Measurements from ENCODE around the gene VTI1A.
"Not testable (repeated sequence)": the region's sequence is repeated elsewhere in the genome, so short reads cannot be mapped to it uniquely, and the experiment has no call there.

Gene VTI1A

DNA sequence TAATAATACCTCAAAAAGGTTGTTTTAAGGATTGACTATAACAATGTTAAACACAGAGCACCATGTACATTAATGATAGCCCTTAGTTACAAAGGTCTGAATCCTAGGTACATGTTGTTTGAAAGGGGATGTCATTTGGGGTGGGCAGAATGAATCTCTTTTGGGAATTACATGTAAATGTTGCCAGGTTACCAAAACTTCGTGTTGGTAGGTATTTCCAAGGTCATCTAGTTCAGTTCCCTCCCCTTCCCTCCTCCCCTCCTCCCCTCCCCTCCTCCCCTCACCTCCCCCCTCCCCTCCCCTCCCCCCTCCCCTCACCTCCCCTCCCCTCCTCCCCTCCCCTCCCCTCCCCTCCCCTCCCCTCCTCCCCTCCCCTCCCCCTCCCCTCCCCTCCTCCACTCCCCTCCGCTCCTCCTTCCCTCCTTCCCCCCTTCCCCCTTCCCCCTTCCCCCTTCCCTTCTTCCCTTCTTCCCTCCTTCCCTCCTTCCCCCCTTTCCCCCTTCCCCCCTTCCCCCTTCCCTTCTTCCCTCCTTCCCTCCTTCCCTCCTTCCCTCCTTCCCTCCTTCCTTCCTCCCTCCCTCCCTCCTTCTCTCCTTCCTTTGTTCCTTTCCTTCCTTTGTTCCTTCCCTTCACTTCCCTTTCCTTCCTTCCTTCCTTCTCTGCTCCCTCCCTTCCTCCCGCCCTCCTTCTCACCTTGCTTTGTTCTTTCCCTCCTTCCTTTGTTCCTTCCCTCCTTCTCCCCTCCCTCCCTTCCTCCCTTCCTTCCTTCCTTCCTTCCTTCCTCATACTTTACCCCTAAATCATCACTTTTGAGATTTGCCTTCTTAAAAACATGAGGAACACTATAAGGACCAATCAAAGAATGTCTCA, 8.1 kb downstream of the VTI1A start:
- DNase-seq: no peak

DNA sequence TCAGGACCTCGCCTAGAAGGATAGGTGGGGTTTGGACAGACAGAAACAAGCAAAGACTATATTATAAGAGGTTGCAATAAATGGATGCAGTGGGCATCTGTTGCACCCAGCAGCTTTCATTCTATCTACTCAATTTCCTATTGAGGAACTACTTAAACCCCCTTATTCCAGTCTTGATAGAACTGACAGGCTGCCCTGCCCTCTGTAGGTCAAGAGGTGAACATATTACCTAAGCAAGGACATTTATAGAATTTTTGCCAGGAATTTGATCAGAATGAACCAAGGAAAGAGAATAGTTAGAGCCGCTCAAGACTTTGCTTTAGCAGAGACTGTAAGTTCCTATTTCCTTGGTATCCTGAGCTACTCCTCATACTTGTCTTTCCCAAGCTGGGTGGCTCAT, 9.5 kb downstream of the VTI1A start:
- DNase-seq: no peak

DNA sequence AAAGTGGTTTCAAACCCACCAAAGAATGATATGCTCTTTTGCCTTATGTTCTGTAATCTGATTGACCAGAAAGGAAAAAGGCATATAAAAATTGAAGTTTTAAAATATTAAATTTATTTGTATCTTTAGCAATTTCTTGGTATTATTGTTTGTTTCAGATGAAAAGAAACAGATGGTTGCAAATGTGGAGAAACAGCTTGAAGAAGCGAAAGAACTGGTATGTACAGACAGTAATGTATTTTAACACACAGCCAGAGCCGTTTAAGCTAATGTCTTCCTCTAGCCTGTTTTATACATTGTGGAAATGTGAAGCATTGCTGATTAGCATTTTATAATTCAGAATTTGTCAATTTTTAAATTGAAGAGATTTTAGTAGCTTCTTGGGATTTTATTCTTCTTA, 13.4 kb downstream of the VTI1A start:
- no peak for DNase-seq

DNA sequence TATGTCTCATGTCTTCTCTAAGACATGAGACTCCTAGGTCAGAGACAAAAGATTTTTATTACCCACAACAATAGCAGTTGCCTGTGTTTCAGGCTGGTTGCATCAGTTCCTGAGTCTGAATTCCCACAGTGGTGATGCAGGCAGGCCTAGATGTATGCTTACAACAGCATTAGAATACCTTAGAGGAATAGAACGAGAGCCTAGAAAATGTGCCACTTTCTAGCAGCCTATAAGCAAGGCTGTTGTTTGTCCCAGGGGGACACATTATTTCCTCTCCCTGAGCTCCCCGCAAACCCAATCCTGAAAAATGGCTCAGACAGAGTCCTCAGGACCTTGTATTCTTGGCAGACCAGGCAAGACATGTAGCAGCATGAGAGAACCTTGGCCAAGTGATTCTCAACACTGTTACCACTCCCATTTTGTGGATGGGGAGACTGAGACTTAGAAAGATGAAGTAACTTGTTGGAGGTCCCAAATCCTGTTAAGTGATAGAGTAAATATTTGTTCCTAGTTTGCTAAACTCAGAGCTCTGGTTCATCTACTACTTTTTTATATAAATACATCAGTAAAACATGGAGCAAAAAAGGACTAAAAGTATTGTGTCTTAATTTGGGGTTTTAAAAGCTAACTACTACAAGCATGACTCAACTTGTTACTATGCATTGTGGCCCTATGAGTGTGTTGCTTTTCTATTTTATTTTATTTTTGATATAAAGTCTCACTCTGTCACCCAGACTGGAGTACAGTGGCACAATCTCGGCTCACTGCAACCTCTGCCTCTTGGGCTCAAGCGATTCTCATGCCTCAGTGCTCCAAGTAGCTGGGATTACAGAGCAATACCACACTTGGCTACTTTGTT, 14.2 kb downstream of the VTI1A start:
- DNase-seq: no peak

DNA sequence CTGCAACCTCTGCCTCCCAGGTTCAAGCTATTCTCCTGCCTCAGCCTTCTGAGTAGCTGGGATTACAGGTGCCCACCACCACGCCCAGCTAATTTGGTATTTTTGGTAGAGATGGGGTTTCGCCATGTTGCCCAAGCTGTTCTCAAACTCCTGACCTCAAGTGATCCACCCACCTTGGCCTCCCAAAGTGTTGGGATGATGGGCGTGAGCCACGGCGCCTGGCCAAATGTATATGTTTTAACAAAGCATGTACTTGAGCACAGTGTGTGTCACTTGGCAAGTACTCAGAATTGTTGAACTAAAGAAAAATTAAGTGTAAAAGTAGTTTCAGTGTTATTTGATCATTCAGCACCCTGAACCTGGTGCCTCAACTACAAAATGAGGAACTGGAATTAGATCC, 17.1 kb downstream of the VTI1A start:
- not testable (repeated sequence) for DNase-seq

DNA sequence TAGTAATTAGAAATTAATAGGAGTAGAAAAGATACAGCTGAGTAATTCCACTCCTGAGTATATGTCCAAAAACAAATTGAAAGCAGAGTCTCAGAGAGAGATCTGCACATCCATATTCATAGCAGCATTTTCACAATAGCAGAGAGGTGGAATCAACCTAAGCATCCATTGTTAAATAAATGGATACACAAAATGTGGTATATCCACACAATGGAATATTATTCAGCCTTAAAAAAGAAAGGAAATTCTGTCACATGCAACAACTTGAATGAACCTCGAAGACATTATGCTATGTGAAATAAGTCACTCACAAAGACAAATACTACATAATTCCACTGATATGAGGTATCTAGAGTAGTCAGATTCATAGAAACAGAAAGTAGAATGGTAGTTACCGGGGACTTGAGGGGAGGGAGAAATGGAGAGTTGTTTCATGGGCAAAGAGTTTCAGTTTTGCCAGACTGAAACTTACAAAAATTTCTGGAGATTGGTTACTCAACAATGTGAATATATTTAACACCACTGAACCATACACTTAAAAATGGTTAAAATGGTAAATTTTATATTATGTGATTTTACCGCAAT, 18.4 kb downstream of the VTI1A start:
- DNase-seq: no peak

DNA sequence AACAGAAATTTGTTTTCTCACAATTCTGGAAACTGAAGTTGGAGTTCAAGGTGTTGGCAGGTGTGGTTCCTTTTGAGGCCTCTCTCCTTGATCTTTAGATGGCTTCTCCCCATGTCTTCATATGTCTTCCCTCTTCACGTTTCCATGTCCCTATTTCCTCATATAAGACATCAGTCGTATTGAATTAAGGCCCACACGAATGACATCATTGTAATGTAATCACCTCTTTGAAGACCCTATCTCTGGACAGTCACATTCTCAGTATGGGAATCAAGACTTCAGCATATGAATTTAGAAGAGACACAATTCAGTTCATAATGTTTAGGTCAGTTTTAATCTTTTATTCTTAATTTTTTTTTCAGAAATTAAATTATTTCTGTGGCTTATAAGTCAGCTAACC, 19.8 kb downstream of the VTI1A start:
- no peak for DNase-seq

DNA sequence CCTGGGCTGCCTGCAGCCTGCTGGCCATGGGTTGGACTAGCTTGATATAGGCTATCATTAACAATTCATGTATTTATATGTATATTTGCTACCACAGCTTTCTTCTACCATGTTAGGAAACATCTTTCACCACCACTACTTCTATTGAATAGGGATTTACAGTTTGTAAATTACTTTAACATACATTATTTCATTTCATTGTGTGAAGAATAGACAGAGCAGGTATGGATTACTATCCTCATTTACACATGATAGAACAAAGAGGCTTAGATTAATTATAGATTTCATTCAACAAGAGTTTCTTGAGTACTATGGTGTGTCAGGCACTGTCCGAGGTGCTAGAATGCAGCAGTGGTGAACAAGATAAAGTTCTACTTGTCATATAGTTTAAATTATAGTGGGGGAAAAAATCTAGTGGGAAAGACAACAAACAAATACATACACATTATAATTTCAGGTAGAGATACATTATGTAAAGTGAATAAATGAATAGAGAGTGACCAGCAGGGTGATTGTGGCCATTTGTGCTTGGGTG, 20.6 kb downstream of the VTI1A start:
- no peak for DNase-seq

DNA sequence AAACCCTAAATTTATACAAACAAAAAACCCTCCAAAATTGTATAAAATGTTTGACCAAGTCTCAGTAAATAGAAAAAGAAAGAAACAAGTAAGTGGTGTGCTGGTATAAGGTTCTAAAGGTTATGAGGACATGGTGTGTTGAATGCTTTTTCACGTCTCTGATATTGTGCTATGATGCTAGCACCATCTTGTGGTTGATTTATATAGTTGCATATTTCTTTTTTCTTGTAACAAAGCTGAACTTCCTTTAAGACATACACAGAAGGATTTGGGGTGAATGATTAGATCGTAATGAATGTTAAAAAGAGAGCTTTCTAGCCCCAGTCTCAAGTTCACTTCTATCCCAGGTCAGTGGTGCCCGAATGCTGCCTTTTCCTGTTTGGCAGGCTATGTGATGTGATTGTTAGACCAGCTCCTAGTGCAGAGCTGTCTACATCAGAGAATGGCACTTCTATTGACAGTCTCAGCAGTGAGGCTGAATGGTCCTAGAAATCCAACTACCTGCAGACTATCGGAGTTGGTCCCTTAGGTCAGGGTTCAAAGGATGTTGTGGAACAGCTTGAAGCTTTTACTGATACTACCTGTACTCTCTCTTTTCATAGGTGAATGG, 25.0 kb downstream of the VTI1A start:
- DNase-seq: no peak

DNA sequence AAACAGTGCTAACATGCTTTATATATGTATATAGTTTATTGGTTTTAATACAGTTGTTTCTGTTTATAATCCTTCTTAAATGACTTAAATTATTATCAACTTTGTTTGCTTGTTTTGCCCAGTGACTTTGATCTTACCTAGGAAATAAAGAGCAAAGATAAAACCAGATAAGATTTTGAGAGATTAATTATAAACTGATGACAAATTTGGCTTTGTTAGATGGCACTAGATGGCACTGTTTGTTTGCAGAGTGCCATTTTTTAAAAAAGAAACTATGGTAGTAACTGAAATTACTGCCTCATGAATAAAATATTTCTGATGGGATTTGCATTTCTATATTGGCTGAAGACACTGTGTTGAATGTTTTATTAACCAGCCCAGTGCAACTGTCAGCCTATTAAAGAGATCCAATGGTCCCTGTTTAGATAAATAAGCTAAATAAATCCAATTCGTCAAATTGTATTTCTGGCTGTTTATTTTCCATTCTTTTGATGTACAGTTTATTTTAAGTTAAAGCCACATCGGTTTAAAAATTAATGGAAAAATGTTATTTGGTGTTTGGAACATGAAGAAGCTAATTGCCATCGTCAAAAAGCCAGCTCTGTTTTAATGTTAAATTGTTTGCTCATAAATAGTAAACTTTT, 28.7 kb downstream of the VTI1A start:
- no peak for DNase-seq

DNA sequence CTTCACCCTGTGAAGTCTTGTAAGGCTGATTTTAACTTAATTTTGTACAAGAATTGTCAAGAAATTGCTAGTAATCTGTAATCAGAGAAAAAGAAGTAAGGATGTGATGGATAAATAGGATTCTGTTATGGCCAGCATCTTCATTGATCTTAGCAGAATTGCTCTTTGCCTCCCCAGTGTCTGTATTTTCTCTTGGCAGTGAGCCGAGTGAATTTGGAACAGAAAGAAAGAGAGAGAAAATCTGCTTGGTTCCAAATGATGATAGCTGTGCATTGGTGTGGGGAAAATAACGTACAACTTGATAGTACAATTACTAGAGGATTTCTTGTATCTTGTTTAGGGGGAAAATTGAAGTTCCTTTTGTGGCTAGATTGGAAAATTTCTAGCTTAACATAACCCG, 34.6 kb downstream of the VTI1A start:
- DNase-seq: no peak

DNA sequence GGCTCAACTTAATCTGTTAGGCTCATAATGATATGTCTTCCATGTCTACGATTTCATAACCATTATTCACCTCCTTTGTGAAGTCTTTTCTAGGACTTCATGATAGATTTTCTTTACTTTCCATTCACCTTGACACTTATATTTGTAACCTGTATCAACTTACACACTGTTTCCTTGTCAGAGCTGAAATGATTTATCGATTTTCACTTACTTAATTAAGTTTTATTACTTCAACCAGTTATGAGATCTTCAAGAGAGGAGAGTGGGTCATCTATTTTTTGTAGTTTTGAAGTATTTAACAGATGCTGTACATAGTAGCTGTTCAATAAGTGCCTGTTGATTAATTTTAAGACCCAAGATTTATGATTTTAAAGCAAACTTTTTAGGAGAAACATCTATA, 37.4 kb downstream of the VTI1A start:
- DNase-seq: no peak

DNA sequence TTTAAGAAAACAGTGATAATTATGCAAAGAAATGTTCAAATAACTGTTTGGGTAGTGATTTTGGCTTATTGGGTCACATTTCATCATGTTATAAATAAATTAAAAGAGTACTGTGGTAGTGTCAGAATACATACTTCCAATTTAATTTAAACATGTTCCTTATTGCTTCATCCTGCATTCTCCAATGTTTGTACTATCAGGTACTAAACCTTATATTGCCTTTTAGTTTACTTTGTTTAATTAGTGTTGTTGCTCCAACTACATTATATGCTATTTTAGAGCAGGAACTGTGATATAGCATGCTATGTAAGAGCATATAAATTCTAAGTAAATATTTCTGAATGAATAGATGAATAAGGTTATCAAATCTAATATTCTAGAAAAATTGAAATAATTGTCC, 40.9 kb downstream of the VTI1A start:
- no peak for DNase-seq

DNA sequence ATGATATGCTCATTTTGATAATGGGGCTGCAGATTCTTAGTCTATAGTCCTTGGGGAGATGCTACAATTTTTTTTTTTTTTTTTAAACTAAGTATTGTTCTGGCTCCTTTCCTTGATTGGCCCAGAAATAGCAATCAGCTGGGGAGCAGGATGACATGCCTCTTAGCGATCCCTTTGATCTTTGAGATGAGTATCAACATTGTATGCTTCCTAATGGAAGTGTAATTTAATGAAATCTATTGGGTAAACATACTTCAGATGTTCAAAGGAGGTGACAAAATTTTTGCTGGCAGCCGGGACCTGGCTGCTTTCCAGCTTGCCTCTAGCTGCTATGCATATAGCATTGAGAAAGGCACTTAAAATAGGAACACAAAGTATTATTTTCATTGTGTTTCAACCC, 43.5 kb downstream of the VTI1A start:
- DNase-seq: no peak

DNA sequence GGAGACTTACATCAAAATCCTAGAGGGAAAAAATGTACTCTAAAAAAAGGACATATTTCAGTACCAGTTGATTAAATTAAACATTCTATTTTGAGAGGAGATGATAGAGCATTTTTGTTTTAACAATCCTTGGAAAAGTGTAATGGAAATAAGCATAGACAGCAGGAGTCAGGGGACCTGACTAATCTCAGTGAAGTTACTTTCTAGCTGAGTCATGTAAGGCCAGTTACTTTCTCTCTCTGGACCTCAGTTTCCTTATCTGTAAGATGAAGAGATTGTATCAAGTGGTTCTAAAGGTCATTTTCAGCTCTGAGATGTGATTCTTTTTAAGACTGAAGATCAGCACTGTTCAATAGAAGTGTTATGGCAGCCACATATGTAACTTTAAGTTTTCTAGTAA, 44.1 kb downstream of the VTI1A start:
- DNase-seq: no peak

DNA sequence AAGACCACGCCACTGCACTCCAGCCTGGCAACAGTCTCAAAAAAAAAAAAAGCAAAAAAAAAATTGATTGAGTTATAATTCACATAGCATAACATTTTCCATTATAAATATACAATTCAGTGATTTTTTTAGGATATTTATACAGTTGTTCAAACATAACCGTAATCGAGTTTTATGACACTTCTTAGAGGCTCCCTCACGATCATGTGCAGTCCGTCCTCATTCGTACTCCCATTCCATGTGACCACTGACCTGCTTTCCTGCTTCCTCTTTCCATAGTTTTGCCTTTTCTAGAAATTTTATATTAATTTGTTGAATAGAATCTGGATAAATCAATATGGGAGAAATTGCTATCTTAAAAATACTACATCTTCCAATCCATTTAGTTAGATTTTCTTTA, 45.7 kb downstream of the VTI1A start:
- no peak for DNase-seq

DNA sequence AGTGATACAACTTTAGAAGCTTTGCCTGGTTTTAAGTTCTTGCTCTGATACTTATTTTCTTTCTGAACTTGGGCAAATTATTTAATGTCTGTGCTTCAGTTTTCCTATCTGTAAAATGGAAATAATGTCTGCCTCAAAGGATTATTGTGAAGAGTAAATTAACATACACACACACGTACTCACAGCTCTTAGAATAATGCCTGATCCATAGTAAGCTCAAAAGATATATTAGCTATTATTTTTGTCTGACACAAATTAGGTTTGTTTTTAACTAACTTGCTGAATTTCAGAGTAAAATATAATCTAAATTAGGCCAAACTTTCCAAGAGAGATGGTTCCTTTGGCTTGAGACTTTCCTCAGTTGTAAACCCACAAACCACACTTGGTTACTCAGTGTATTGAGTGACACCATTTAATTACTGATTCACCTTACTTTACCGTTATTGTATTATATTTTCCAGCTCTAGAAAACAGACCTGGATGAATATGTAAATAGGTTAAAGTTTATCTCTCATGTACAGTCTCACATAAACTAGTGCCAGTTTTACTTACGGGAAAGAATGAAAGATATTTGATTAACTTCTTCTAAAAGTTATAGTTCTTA, 50.4 kb downstream of the VTI1A start:
- no peak for DNase-seq

DNA sequence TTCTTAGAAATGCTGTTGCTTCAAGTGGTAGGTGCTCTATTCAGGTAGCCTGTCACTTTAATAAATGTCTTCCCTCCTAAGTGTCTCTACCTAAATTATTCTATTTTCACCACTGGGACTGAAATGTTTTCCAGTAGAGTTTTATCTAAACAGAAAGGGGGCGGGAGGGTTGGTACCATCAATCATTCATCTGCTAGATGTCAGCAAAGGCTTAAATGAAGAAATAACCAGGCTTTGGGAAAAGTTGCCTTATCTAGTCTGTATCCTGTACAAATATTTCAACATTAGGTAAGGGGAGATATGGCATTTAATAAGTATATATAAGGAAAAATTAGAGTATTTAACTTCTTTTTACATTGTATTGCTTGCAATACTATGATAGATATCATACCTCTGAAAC, 51.8 kb downstream of the VTI1A start:
- no peak for DNase-seq

DNA sequence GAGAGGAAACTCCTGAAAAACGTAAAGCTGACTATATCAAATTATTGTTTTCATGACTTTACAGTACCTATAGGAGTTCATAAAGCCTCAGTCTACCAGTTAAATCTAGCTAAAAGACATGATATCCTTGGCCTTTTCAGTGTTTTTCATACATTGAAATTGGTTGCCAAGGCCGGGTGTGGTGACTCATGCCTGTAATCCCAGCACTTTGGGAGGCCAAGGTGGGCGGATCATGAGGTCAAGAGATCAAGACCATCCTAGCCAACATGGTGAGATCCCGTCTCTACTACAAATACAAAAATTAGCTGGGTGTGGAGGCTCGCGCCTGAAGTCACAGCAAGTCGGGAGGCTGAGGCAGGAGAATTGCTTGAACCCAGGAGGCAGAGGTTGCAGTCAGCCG, 53.0 kb downstream of the VTI1A start:
- DNase-seq: not testable (repeated sequence)

DNA sequence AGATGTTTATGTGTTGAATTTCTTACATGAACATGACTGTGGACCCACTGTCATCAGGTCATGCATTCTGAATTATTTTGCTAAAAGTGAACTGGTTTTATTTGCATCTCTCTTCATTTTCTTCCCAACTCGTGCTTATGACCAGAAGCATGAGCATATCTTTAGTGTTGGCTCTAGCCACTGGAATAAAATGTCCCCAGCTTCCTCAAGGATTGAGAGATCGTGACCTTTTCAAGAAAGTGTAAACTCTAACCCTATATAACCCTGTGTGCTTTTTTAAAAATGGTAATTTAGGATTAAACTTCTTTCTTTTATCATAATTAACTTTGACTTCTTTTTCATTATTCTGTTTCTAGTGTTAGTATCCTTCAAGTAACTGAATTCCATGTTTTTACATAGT, 55.5 kb downstream of the VTI1A start:
- DNase-seq: no peak

DNA sequence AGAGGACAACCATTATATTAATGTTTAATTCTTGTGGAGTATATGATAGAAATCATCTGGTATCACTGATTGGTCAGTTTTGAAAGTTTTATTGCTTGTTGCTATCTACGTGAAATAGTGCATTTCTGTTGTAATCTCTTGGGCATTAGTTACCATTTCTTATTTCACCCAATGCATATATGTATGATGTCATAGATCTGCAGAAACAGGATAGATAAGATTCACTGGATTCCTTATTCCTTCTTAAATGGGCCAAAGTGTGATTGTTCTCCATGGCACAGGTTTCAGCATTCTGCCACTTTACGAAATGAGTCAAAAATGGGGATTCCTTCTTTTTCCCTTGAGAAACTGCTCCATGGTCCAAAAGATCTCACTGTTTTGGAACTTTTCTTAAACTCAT, 56.6 kb downstream of the VTI1A start:
- DNase-seq: no peak

DNA sequence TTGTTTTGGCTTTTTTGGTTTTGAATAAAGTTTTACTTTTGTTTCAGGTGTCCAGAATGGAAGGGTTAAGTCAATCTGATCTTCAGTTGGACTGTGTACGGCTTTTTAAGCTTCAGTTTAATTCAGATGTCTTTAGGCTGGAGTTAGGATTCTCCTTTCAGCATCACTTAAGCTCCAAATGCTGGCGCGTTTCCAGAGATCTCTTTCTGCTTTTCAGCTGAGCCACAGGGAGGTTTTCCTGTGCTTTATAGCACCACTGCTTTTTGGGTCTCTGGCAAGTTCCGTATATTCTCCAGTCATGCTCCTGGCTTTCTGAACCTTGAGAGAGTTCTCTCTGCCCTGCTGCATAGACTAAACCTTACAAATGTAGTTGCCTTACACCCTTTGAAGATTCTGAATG, 60.0 kb downstream of the VTI1A start:
- DNase-seq: no peak
